Tibial artery (tissue), 4 donors: ENCODE measurements around the gene WDR64.

Experiments
- DNase-seq, 2 donors: peaks; one replicate each; pipeline ENCODE4 v3.0.0-alpha.2; 2019
- H3K27ac ChIP-seq, 2 donors: fragments of 200-600 bp; sonication (generic) in 1 of 2; 1 replicate in 1 of 2; 2 replicates in 1 of 2; pipeline ENCODE4 v1.5.1; 2018 to 2019; ENCODE audit warnings: mild to moderate bottlenecking in 1 of 2
- H3K27me3 ChIP-seq, 2 donors: fragments of 200-600 bp; sonication (generic) in 1 of 2; one replicate each; pipeline versions ENCODE4 v1.5.1 to v1.6.0; 2016 to 2019
- H3K36me3 ChIP-seq, 3 donors: fragments of 200-600 bp; sonication (generic) in 2 of 3; one replicate each; pipeline ENCODE4 v1.5.1; 2016 to 2019; ENCODE audit warnings: mild to moderate bottlenecking in 2 of 3
- H3K4me1 ChIP-seq, 4 donors: fragments of 200-600 bp; sonication (generic) in 2 of 4; 1 replicate in 3 of 4; 2 replicates in 1 of 4; pipeline ENCODE4 v1.5.1; 2016 to 2019
- H3K4me3 ChIP-seq, 2 donors: fragments of 200-600 bp; sonication (generic) in 1 of 2; 1 replicate in 1 of 2; 2 replicates in 1 of 2; pipeline ENCODE4 v1.5.1; 2018 to 2019; ENCODE audit warnings: mild to moderate bottlenecking in 2 of 2
- H3K9me3 ChIP-seq, 3 donors: fragments of 200-600 bp; sonication (generic) in 1 of 3; one replicate each; pipeline ENCODE4 v1.5.1; 2016 to 2019
- CTCF ChIP-seq, 2 experiments: fragments of 200-600 bp in 1 of 2; fragments of 450-650 bp in 1 of 2; IDR thresholded peaks; one replicate each; pipeline ENCODE4 v1.5.1; 2017 to 2019; ENCODE audit warnings: antibody characterized with exemption in 2 of 2, mild to moderate bottlenecking in 1 of 2, moderate library complexity in 1 of 2
- intact Hi-C: fragments of 100-400 bp; cut with DNase I; formaldehyde crosslinking; loops from one replicate; pipeline ENCODE4 v1.15.0; 2023; ENCODE audit warnings: low total_unique reads

The WDR64 gene

GRCh38 chr1:241706257-241706656 lies 54.2 kb downstream of the WDR64 start:
- intact Hi-C loops: no loop called here
- H3K36me3 ChIP-seq: no peaks in the 10 kb centered on the region
- H3K4me3 ChIP-seq: no peak overlapping the region
- no peak for DNase-seq
- H3K4me1 ChIP-seq: no peaks in the 10 kb centered on the region
- H3K27ac ChIP-seq: no peak overlapping the region
- no peak for TF ChIP-seq CTCF (IDR thresholded peaks at IDR 0.05)
- no peaks in the 10 kb centered on the region for H3K9me3 ChIP-seq
- no peaks in the 10 kb centered on the region for H3K27me3 ChIP-seq

GRCh38 chr1:241706967-241707366 lies 54.9 kb downstream of the WDR64 start:
- no peak overlapping the region for H3K27ac ChIP-seq
- H3K27me3 ChIP-seq: no peaks in the 10 kb centered on the region
- H3K9me3 ChIP-seq: no peaks in the 10 kb centered on the region
- intact Hi-C loops: no loop called here
- no peak for TF ChIP-seq CTCF (IDR thresholded peaks at IDR 0.05)
- no peak for DNase-seq
- H3K36me3 ChIP-seq: no peaks in the 10 kb centered on the region
- no peaks in the 10 kb centered on the region for H3K4me1 ChIP-seq
- H3K4me3 ChIP-seq: no peak overlapping the region

- Histone ChIP-seq H3K27ac (no peak overlapping the region), H3K36me3 (no peaks in the 10 kb centered on the region), H3K4me3 (no peak overlapping the region), H3K4me1 (no peaks in the 10 kb centered on the region), H3K27me3 (no peaks in the 10 kb centered on the region), H3K9me3 (no peaks in the 10 kb centered on the region)
- intact Hi-C loops: no loop called here
- no peak for DNase-seq
- TF ChIP-seq CTCF (IDR thresholded peaks at IDR 0.05): no peak
These were observed 55.4 kb downstream of the WDR64 start for GRCh38 chr1:241707442-241707841.

- H3K27me3 ChIP-seq: no peaks in the 10 kb centered on the region
- intact Hi-C loops: no loop called here
- TF ChIP-seq CTCF (IDR thresholded peaks at IDR 0.05): no peak
These were observed 59.2 kb downstream of the WDR64 start for GRCh38 chr1:241711326-241711725.

GRCh38 chr1:241713316-241713715 lies 61.2 kb downstream of the WDR64 start:
- Histone ChIP-seq H3K4me1 (no peaks in the 10 kb centered on the region), H3K4me3 (no peak overlapping the region), H3K9me3 (no peaks in the 10 kb centered on the region), H3K27ac (no peak overlapping the region), H3K27me3 (peaks cover 0 to 3% of the 10 kb centered on the region in 2 donors), H3K36me3 (no peaks in the 10 kb centered on the region)
- no peak for TF ChIP-seq CTCF (IDR thresholded peaks at IDR 0.05)
- DNase-seq: no peak
- intact Hi-C loops: no loop called here

More at GRCh38 chr1:241711326-241711725, 59.2 kb downstream of the WDR64 start:
- Histone ChIP-seq H3K27ac (no peak overlapping the region), H3K4me3 (no peak overlapping the region), H3K36me3 (no peaks in the 10 kb centered on the region), H3K9me3 (no peaks in the 10 kb centered on the region), H3K4me1 (no peaks in the 10 kb centered on the region)
- no peak for DNase-seq
